ENCODE data around the gene RFTN1. TPM values are rescaled to one million over a fixed set of nuclear protein-coding genes. Genes with fewer than 3 reads are reported as not detected.

The RFTN1 gene, protein sequence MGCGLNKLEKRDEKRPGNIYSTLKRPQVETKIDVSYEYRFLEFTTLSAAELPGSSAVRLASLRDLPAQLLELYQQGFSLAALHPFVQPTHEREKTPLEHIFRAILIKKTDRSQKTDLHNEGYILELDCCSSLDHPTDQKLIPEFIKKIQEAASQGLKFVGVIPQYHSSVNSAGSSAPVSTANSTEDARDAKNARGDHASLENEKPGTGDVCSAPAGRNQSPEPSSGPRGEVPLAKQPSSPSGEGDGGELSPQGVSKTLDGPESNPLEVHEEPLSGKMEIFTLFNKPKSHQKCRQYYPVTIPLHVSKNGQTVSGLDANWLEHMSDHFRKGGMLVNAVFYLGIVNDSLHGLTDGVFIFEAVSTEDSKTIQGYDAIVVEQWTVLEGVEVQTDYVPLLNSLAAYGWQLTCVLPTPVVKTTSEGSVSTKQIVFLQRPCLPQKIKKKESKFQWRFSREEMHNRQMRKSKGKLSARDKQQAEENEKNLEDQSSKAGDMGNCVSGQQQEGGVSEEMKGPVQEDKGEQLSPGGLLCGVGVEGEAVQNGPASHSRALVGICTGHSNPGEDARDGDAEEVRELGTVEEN
- total RNA-seq: 26.8 TPM
- long read RNA-seq, transcript RFTN1-201 (10 exons, 2,982 nt): major isoform, 6 of 10 reads
- long read RNA-seq, partial matches to known transcripts: 2 of 10 reads
- long read RNA-seq, other reads (novel, unspliced or antisense): 2 of 10 reads

DNA sequence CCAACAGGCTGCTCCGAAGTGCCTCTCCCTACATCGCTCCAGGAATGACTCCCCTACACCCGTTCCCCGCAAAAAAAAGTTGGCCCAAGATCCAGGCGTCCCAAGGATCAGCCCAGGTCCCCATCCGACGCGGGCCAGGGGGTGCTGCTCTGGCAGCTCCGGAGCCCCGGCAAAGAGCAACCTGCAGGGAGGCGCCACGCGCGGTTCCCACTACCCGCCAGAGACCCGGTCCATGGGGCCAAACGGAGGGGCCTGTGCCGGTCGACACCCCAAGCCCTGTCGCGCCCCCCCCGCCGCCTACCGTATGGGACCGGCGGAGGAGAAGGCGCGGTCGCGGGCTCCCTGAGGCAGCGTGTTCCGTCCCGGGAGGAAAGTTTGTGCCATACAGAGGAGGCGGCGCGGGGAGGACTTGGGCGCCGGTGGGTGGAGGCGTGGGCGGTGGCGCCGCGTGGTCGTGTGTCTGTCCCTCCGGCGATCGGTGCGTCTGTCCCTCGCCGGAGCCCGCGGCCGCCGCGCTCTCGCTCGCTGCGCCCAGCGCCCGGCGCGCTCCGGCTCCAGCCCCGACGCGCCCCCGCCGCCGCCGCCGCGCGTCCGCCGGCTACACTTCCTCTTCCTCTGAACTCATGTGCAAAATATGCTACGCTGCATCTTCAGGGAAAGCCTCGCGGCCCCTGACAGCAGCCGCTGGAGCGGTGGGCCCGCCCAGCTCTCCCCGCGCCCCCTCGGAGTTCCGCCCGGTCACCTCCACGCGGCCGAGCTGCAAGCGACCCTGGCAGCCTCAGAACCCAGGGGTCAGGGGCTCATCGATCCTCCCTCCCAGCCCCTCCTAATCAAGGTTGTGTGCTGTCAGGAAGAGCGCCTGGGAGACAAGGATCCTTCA lies at the start of gene RFTN1:
Gene RFTN1, minus strand, starts transcription at position 559 of the 880 bp plus-strand sequence. CDS start 19,830 bp downstream, outside the sequence.
- intact Hi-C loops (cut with DNase I): loop anchor here (5.0 kb wide), 2 partner anchors 86 to 156 kb away; no protein-coding TSS in a partner anchor
- peak; percentile 40 for ATAC-seq

DNA sequence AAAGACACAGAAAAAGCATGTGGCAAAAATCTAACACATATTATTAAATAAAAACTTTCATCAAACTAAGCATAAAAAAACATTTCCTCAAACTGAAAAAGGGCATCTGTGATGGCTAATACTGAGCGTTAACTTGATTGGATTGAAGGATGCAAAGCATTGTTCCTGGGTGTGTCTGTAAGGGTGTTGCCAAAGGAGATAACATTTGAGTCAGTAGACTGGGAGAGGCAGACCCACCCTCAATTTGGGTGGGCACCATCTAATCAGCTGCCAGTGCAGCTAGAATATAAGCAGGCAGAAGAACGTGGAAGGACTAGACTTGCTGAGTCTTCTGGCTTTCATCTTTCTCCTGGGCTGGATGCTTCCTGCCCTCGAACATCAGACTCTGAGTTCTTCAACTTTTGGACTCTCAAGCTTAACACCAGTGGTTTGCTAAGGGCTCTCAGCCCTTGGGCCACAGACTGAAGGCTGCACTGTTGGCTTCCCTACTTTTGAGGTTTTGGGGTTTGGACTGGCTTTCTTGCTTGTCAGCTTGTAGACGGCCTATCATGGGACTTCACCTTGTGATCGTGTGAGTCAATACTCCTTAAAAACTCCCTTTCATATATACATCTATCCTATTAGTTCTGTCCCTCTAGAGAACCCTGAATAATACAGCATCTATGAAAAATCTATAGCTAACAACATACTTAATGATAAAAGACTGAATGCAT lies 46.3 kb upstream of the RFTN1 start:
- DNase-seq (ENCODE audit: missing footprints) (no peak), ATAC-seq (no peak)
- intact Hi-C loops (cut with DNase I): loop anchor here (10.0 kb wide), 1 partner anchor 745 kb away; no protein-coding TSS in a partner anchor

More for the DNA sequence above, at the start of gene RFTN1:
- DNase-seq (ENCODE audit: missing footprints): peak; percentile 84

DNA sequence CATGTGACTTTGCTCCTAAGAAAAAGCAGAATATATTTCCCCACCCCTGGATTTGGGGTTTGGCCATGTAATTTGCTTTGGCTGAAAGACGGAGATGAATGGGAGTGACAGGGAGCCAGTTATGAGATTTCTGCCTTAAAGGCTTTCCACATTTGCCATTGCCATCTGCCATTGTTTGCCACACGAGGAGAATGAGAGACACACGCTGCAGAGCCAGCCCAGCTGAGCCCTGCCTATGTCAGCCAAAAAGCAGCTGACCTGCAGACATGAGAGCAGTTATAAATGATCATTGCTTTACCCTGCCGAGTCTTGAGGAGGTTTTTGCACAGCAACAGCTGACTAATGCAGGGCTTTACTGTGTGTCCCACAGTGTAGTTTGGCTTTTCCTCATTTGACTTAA lies 40.6 kb upstream of the RFTN1 start:
- intact Hi-C loops (cut with DNase I): loop anchor here (5.0 to 10.0 kb wide), 2 partner anchors 507 to 739 kb away; no protein-coding TSS in a partner anchor
- DNase-seq (ENCODE audit: missing footprints) (no peak), ATAC-seq (no peak)

DNA sequence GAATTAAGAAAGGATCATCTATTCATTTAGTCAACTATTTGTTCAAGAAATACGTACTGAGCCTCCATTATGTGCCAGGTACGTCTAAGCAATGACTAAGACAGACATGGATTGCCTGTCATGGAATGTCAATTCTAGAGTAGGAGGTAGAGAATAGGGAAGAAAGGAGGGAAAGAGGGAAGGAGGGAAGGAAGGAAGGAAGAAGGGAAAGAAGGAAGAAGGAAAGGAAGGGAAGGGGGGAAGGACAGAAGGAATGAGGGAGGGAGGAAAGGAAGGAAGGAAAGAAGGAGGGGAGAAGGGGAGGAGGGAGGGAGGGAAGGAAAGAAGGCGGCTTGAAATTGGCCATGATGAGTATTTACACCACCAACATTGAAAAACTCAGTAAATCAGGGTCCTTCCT lies 39.3 kb upstream of the RFTN1 start:
- intact Hi-C loops (cut with DNase I): loop anchor here (5.0 to 10.0 kb wide), 2 partner anchors 505 to 738 kb away; no protein-coding TSS in a partner anchor
- DNase-seq (ENCODE audit: missing footprints): no peak

DNA sequence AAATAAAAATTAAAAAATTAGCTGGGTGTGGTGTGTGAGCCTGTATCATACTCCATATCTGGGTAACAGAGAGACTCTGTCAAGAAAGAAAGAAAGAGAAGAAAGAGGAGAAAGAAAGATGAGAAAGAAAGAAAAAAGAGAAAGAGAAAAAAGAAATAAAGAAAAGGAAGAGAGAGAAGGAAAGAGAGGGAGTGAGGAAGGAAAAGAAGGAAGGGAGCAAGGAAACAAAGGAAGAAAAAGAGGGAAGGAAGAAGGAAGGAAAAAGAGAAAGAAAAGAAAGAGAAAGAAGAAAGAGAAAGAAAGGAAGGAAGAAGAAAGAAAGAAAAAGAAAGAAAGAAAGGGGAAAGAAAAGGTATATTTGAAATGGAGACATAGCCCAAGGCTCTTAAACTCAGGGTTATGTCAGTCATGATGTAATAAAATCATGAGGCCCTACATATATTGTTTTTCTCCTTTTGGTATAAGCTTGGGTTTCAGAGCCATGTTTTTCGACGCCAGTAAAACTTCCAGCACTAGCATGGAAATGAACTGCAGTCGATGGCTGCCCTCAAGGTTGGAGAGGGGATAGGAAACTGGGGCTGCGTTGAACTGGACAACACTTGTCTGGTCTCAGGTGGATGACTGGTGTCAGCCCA lies 38.0 kb upstream of the RFTN1 start:
- intact Hi-C loops (cut with DNase I): loop anchor here (5.0 to 10.0 kb wide), 2 partner anchors 504 to 737 kb away; no protein-coding TSS in a partner anchor
- ATAC-seq: no peak
- DNase-seq (ENCODE audit: missing footprints): no peak

More for the DNA sequence above, 39.3 kb upstream of the RFTN1 start:
- no peak for ATAC-seq

DNA sequence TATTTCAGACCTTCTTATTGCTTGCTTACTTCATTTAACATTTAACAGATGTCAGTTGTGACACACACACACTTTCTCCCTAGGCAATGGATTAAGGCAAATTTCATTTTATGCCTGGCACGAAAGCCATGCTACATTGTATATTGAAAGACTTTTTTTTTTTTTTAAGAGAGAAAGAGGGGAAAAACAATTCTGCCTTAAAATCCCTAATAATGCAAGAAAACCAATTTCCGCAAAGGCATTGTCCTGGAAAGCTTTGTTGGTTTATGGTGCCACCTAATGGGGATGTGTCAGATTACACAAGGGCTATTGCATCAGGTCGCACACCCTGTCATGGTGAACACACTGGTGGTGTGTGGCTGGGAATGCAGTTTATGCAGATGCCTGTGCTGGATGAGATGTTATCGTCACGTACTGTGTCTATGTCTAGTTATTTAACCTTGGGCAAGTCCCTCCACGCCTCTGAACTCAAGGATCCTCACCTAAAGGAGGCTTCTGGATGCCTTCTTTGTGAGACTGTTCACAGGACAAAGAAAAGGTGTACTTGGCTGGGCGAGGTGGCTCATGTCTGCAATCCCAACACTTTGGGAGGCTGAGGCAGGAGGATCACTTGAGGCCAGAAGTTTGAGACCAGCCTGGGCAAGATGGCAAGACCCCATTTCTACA lies 37.3 kb upstream of the RFTN1 start:
- ATAC-seq: peak; percentile 82
- no peak for DNase-seq (ENCODE audit: missing footprints)
- intact Hi-C loops (cut with DNase I): loop anchor here (1.0 to 10.0 kb wide), 4 partner anchors 261 to 736 kb away; no protein-coding TSS in a partner anchor

DNA sequence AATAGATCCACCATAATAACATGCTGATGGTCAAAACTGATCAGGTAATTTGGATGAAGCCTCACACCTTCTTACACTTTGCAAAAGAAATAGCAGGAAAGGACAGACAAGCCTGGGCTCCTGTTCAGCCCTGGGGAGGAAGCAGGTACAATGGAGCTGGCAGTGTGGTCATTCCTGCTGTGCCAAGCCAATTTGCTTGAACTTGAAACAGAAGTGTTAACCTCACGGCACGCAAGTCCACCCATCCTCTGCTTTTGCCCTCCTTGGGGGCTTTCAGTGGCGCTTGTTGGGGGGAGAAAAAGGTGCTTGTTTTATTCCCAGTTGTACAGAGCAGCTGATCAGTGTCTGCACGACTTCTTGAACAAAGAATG lies 36.8 kb upstream of the RFTN1 start:
- intact Hi-C loops (cut with DNase I): loop anchor here (1.0 to 10.0 kb wide), 4 partner anchors 260 to 735 kb away; no protein-coding TSS in a partner anchor
- ATAC-seq (no peak), DNase-seq (ENCODE audit: missing footprints) (no peak)

DNA sequence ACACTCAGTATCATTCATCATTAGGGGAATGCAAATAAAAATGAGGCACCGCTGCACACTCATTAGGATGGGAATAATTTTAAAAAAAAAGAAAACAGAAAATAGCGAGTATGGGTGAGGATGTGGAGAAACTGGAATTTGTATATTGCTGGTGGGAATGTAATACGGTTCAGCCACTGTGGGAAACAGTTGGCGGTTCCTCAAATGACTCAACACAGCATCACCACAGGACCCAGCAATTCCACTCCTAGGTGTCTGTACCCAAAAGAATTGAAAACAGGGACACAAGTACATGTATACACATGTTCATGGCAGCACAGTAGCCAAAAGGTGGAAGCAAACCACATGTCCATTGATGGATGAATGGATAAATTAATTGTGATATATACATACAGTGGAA lies 35.2 kb upstream of the RFTN1 start:
- no peak for DNase-seq (ENCODE audit: missing footprints)
- intact Hi-C loops (cut with DNase I): no loop called here
- no peak for ATAC-seq

DNA sequence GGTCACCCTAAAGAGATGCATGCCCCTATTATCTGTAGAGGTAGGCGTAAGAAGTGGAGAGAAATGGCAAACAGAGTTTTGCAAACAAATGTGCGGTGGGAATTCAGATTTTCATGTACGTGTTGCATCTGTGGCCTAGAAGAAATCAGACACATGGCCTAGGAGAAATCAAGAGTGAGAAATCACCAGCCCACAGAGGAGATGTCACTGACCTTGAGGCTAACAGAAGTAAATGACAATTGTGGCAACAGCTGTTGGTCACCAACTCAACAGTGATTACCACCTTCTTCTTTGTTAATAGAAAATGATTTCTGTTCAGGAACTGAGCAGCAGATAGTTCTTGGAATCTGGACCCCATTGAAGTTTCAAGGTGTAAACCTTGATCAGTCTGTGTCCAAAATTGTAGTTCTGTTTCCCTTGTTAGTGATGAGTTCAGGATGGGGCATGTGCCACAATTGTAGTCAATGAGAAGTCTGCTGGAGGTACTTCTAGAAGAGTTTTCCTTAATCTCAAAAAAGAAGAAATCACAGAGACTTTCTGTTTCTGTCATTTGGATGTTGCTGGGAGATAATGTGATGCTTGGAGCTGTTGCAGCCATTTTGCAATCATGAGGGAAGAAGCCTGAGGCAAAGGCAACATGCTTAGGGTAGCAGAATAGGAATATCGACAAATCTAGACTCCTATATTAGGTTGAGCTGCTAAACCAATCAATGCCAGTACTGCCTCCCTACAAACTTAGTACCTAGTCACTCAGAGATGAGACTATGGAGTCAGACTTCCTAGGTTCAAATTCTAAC lies 34.3 kb upstream of the RFTN1 start:
- ATAC-seq (no peak), DNase-seq (ENCODE audit: missing footprints) (no peak)
- intact Hi-C loops (cut with DNase I): no loop called here

DNA sequence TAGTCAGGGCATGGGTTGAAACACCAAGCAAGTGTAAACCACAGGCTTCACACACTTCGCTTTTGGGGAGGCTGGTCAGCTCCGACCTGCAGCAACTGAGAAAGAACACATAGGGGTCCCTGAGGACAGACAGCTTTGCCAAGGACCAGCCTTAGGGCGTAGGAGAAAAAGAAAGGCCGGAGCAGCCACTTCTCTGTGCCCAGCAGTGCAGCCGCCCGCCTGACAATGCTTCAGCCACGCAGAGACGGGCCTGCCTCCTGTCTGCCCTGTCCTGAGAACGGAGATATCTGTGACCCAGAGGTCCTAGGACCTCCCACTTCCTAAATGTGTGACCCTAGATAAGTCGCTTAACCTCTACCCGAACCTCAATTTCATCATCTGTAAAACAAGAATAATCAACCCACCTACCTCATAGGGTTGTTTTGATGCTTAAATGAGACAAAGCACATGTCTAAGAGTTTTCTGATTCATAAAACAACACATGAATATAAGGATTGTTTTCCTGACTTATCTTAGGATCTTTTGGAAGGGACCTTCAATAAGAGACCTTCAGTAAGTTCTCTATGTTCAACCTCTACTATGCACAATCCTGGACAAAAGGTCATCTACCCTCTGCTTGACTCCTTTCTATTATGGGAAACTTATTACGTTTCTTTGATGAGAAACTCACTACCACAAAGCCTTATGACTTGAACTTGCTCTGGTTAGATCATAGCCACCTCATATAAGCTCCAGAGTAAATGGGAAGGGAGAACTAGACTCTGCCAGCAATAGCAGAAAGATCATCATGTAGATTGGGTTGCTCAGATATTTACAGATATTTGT lies 32.9 kb upstream of the RFTN1 start:
- ATAC-seq (no peak), DNase-seq (ENCODE audit: missing footprints) (no peak)
- intact Hi-C loops (cut with DNase I): no loop called here

DNA sequence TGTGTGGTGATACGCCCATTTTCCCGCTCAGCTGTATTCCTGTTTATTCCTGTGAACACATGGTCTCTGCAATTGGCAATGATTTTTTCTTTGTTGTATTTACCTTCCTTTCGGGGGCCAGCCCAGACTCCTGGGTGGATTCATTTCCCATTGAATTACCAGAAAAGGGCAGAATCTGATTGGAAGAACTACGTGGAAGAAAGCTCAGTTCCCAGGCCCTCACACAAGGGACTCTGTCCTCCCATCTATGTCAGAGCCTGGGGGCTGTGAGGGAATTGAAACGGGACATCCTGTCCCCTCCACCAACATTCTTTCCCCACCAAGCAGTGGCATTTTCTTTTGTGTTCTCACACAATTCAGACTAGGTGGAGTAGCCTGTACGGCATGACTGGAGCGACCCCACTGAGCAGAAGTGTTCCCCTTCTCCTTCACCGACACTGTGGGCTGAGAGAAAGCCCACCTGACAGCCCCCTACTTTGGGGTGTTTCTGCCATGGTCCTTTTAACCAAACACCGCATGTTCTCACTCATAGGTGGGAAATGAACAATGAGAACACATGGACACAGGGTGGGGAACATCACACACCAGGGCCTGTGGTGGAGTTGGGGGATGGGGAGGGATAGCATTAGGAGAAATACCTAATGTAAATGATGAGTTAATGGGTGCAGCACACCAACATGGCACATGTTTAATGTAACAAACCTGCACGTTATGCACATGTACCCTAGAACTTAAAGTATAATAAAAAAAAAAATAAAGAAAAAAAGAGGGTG lies 32.1 kb upstream of the RFTN1 start:
- intact Hi-C loops (cut with DNase I): no loop called here
- ATAC-seq (no peak), DNase-seq (ENCODE audit: missing footprints) (no peak)

DNA sequence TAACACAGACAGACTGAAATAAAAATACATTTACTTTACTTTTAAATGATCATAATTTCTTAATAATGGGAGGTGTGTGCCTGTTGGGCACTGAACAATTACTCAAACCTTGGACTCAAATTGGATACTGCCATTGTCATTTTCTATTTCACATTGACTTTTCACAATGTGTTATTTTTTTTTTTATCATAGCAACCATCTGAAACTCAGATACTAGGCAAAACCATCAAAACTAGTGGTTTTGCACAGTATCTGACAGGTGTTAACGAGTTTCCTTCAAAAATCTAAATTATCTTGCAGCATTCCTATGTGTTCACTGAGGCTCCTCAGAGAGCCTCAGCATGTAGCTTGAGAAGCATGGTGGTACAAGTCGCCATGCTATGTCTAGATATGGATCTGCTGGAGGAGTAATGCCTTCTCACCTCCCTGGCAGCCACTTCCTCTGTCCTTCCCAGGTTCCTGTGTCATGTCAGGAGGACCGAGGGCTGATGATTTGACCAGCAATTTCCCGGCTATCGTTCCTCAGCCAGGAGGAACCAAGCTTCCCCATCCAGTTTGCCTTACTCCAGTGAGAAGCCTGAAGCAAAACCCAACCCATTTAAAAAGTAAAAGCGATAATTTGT lies 29.9 kb upstream of the RFTN1 start:
- no peak for DNase-seq (ENCODE audit: missing footprints)
- intact Hi-C loops (cut with DNase I): no loop called here
- ATAC-seq: no peak

DNA sequence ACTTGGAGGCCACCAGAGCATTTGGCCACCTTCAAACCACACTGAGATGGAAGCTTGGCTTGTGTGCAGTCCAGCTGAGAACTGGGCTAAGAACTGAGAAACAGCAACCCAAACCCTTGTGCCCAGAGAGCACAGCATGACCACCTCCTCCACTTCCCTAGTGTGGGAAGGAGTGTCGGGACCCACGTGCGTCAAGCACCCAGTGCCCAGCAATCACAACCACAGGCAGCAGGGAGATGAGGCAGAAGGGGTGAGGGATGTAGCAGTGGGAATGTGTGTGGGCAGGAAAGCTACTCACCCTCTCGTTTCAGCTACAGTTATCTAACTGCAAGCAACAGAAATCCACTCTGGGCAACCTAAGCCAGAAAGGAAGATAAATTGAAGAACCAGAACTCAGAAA lies 25.0 kb upstream of the RFTN1 start:
- ATAC-seq (no peak), DNase-seq (ENCODE audit: missing footprints) (no peak)
- intact Hi-C loops (cut with DNase I): no loop called here

DNA sequence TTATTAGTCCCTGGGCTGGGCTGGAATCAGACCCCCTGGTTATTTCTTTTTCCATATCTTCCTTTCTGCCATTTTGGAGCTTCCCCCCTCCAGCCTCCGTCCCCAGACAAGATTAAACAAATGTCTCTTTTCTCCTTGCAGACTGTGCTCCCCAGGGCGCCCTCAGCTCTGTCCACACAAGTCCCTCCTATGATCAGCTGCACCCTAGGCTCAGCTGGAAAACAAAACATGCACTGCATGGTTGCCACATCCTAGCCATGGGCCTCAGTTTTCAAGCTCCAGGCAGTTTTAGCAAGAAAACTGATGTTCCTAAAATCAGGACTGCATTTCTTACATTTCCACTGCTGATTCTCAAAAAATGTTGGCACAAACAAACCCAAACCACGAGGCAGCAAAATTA lies 23.5 kb upstream of the RFTN1 start:
- intact Hi-C loops (cut with DNase I): no loop called here
- ATAC-seq (no peak), DNase-seq (ENCODE audit: missing footprints) (no peak)

DNA sequence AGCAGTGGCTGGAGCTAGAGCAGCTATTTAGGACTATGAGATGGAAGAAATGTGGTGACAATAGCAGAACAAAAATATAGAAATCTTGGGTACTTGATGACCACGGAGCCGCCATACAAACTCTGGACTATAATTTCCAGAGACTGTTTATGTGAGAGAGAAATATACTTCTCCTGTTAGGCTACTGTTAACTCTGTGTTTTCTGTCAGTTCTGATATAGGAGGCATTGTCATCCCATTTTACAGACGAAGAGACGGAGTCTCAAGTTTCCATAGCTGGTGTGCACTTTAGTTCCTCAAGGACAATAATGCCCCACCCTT lies 22.8 kb upstream of the RFTN1 start:
- DNase-seq (ENCODE audit: missing footprints) (no peak), ATAC-seq (no peak)
- intact Hi-C loops (cut with DNase I): no loop called here

All from Right ventricle myocardium inferior (tissue), 1 donor.